AG04449 (cell line): Measurements from ENCODE around the gene LINGO4.
"Not testable (repeated sequence)": the region's sequence is repeated elsewhere in the genome, so short reads cannot be mapped to it uniquely, and the experiment has no call there.

Experiments used
- CTCF ChIA-PET: fragments of 350-600 bp; formaldehyde crosslinking; extraction: SDS; loops from one replicate; lab custom pipeline; 2021; ENCODE audit warnings: antibody characterized with exemption; lab: Yijun Ruan, JAX
- POLR2A ChIA-PET: fragments of 400-600, 350-600 bp; formaldehyde crosslinking; extraction: SDS; loops from one replicate; lab custom pipeline; 2020; ENCODE audit warnings: antibody characterized with exemption, inconsistent platforms; lab: Yijun Ruan, JAX
- DNase-seq: peaks from one replicate; pipeline ENCODE4 v3.0.0-alpha.2; 2010; ENCODE audit warnings: low read depth, low spot score
- H3K4me3 ChIP-seq: 2 replicates; pipeline ENCODE4 v1.5.1; 2011; ENCODE audit warnings: low read depth, mild to moderate bottlenecking, control low read depth, low read length
- CTCF ChIP-seq: IDR thresholded peaks from one replicate; pipeline ENCODE4 v1.5.1; 2011; ENCODE audit warnings: mild to moderate bottlenecking, moderate library complexity, low read length, control low read depth, inconsistent platforms; ENCODE audit not compliant: insufficient read depth; ENCODE audit errors: missing control alignments

Gene LINGO4

GRCh38 chr1:151775894-151776664 lies 29.1 kb downstream of the LINGO4 start:
- CTCF ChIA-PET, result interaction anchor here (1.5 kb wide), 1 partner anchor 14 kb away, joined by 5 read pairs; the partner anchor contains the start of gene TDRKH
- POLR2A ChIA-PET, result no interaction called here

GRCh38 chr1:151774256-151774922 lies 30.8 kb downstream of the LINGO4 start:
- no peak for TF ChIP-seq CTCF
- no peak overlapping the region for H3K4me3 ChIP-seq
- ChIA-PET POLR2A (no interaction called here), CTCF (interaction anchor here (1.5 kb wide), 1 partner anchor 15 kb away, joined by 5 read pairs; the partner anchor contains the start of gene TDRKH)
- DNase-seq, result no peak

More at GRCh38 chr1:151775894-151776664, 29.1 kb downstream of the LINGO4 start:
- no peak for TF ChIP-seq CTCF
- DNase-seq, result no peak
- no peak overlapping the region for H3K4me3 ChIP-seq

GRCh38 chr1:151773702-151774101 lies 31.5 kb downstream of the LINGO4 start:
- DNase-seq, result no peak
- ChIA-PET CTCF (no interaction called here), POLR2A (no interaction called here)
- TF ChIP-seq CTCF, result no peak
- H3K4me3 ChIP-seq, result no peak overlapping the region

- H3K4me3 ChIP-seq, CTCF ChIA-PET, POLR2A ChIA-PET, DNase-seq: not testable (repeated sequence)
These were observed 35.9 kb downstream of the LINGO4 start for GRCh38 chr1:151769270-151769669.

GRCh38 chr1:151768351-151769066 lies 36.7 kb downstream of the LINGO4 start:
- POLR2A ChIA-PET, H3K4me3 ChIP-seq, DNase-seq, CTCF ChIA-PET: not testable (repeated sequence)

GRCh38 chr1:151763990-151764389 lies 41.2 kb downstream of the LINGO4 start:
- CTCF ChIA-PET, result interaction anchor here (0.8 to 1.2 kb wide), 2 partner anchors 23 to 71 kb away, joined by 3 to 4 read pairs; no protein-coding TSS in a partner anchor
- POLR2A ChIA-PET, result no interaction called here
- H3K4me3 ChIP-seq, result peak overlapping the region; percentile 90
- no peak for DNase-seq
- no peak for TF ChIP-seq CTCF
